Muscle of back (tissue), 13 donors: ENCODE measurements around the gene PSD2. TPM values are rescaled to one million over a fixed set of nuclear protein-coding genes. Genes with fewer than 3 reads are reported as not detected.

Experiments
- DNase-seq, 3 donors: peaks; one replicate each; pipeline versions ENCODE4 v3.0.0 to v3.0.0-alpha.2; 2013
- long read RNA-seq, 9 donors: transcript quantifications; one replicate each; lab custom pipeline, GENCODE V29; 2026
- polyA plus RNA-seq, 10 donors: library from polyadenylated mRNA; unstranded; fragments of 120-200 nt; gene quantifications; one replicate each; pipeline ENCODE4 v1.2.1, GENCODE V29; 2013; ENCODE audit not compliant: insufficient read length in 10 of 10

The PSD2 gene
- polyA plus RNA-seq, result under 1 TPM; 0.16 to 0.46 (median 0.24) TPM
- long read RNA-seq, donor 1, result 0 reads
- long read RNA-seq, donor 2, result 0 reads
- long read RNA-seq, donor 3, result 0 reads
- long read RNA-seq, donor 4, result 0 reads
- long read RNA-seq, donor 5, result 0 reads
- long read RNA-seq, donor 6, result 0 reads
- long read RNA-seq, donor 7, result 0 reads
- long read RNA-seq, donor 8, result 0 reads
- long read RNA-seq, donor 9, result 0 reads

- DNase-seq, result peak in 2 of 3 donors; percentile 31 to 46
These were observed at the start of gene PSD2 for GRCh38 chr5:139795074-139796001. PSD2 (plus strand) TSS chr5:139795808; CDS start chr5:139809441, 13,633 bp downstream.

GRCh38 chr5:139746691-139747582, 48.7 kb upstream of the PSD2 start:
- DNase-seq, result peak in 1 of 3 donors; percentile 75

GRCh38 chr5:139747583-139748504, 47.8 kb upstream of the PSD2 start:
- DNase-seq, result peak; percentile 52 to 92 (median 76)

GRCh38 chr5:139748505-139748826, 47.1 kb upstream of the PSD2 start:
- DNase-seq, result no peak

- no peak for DNase-seq
These were observed 46.4 kb upstream of the PSD2 start for GRCh38 chr5:139749242-139749641.

GRCh38 chr5:139751236-139751635, 44.4 kb upstream of the PSD2 start:
- DNase-seq, result no peak

GRCh38 chr5:139752506-139753473, 42.8 kb upstream of the PSD2 start:
- no peak for DNase-seq

GRCh38 chr5:139755892-139756671, 39.5 kb upstream of the PSD2 start:
- DNase-seq, result no peak

- no peak for DNase-seq
These were observed 38.6 kb upstream of the PSD2 start for GRCh38 chr5:139756971-139757370.

- DNase-seq, result no peak
These were observed 37.7 kb upstream of the PSD2 start for GRCh38 chr5:139757727-139758509.

GRCh38 chr5:139758510-139759075, 37.0 kb upstream of the PSD2 start:
- DNase-seq, result no peak

GRCh38 chr5:139759219-139759721, 36.3 kb upstream of the PSD2 start:
- peak in 1 of 3 donors; percentile 36 for DNase-seq

- DNase-seq, result no peak
These were observed 35.2 kb upstream of the PSD2 start for GRCh38 chr5:139760066-139761056.

- no peak for DNase-seq
These were observed 34.6 kb upstream of the PSD2 start for GRCh38 chr5:139761057-139761450.

GRCh38 chr5:139761501-139761900, 34.1 kb upstream of the PSD2 start:
- DNase-seq, result no peak

GRCh38 chr5:139762615-139763170, 32.9 kb upstream of the PSD2 start:
- no peak for DNase-seq
